Nephron (organoid): ENCODE results near the gene PKP1.

Experiments used
- H3K27ac Mint-ChIP-seq, 3 experiments: 2 replicates each; pipeline ENCODE4 v1.8.0; 2020; ENCODE audit warnings: mixed read lengths in 3 of 3, mild to moderate bottlenecking in 2 of 3, moderate library complexity in 1 of 3
- H3K27me3 Mint-ChIP-seq: 2 replicates; pipeline ENCODE4 v1.8.0; 2021; ENCODE audit warnings: low read depth, mild to moderate bottlenecking, moderate library complexity, mixed read lengths
- H3K36me3 Mint-ChIP-seq: 2 replicates; pipeline ENCODE4 v1.8.0; 2020; ENCODE audit warnings: low read depth, mixed read lengths
- H3K4me1 Mint-ChIP-seq: 2 replicates; pipeline ENCODE4 v1.8.0; 2020; ENCODE audit warnings: mixed read lengths
- H3K4me3 Mint-ChIP-seq, 3 experiments: 2 replicates each; pipeline ENCODE4 v1.8.0; 2020; ENCODE audit warnings: mild to moderate bottlenecking in 3 of 3, mixed read lengths in 3 of 3, moderate library complexity in 2 of 3
- H3K9me3 Mint-ChIP-seq: 2 replicates; pipeline ENCODE4 v1.8.0; 2020; ENCODE audit warnings: mixed read lengths
- TF ChIP-seq, protein P1 (sequence below), 3 experiments: fragments of 200-600 bp; sonication (generic); IDR thresholded peaks; one replicate each; pipeline ENCODE4 v1.5.0; 2021; ENCODE audit warnings: antibody characterized with exemption in 3 of 3; ENCODE audit not compliant: unreplicated experiment in 3 of 3

The PKP1 gene

DNA sequence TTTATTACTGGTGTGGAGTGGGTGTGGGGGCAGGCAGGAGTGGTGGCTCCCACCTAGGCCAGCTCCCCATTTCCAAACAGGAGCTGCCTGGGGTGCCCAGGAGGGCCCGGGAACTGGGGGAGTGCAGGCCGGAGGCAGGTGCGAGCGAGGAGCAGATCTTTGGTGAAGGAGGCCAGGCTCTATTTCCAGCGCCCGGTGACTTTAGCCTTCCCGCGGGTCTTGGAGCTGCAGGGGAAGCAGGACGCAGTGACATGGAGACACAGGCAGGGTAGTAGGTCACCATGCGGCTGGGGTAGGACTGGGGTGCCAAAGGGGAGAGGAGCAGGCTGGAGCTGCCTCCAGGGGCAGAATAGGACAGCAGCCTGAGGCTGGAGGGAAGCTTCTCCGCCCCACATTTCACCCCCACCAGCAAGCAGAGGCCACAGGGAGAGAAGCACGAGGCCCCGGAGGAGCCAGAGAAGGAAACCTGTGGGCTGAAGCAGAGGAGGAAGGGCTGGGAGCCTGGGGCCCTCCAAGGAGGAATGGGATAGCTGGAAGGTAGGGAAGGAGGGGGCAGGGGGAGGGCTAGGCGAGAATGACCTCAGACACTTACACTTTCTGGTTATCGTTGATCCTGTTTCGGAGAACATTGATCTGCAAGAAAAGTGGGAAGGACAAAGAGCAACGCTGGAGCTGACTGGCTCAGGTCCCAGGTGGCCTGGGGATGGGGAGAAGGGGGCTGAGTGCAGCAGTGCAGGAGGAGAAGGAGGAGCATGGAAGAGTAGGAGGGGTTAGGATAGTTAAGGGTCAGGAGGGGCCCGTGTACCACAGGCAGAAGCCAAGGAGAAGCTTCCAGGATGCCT lies 75.9 kb downstream of the PKP1 start:
- Mint-ChIP-seq H3K4me1 (peaks cover 16% of the 10 kb centered on the region), H3K9me3 (no peaks in the 10 kb centered on the region), H3K4me3 (no peak overlapping the region), H3K36me3 (no peaks in the 10 kb centered on the region), H3K27me3 (peaks cover 14% of the 10 kb centered on the region), H3K27ac (peak overlapping the region in 1 of 3 experiments; percentile 22)
- TF ChIP-seq, protein P1, sequence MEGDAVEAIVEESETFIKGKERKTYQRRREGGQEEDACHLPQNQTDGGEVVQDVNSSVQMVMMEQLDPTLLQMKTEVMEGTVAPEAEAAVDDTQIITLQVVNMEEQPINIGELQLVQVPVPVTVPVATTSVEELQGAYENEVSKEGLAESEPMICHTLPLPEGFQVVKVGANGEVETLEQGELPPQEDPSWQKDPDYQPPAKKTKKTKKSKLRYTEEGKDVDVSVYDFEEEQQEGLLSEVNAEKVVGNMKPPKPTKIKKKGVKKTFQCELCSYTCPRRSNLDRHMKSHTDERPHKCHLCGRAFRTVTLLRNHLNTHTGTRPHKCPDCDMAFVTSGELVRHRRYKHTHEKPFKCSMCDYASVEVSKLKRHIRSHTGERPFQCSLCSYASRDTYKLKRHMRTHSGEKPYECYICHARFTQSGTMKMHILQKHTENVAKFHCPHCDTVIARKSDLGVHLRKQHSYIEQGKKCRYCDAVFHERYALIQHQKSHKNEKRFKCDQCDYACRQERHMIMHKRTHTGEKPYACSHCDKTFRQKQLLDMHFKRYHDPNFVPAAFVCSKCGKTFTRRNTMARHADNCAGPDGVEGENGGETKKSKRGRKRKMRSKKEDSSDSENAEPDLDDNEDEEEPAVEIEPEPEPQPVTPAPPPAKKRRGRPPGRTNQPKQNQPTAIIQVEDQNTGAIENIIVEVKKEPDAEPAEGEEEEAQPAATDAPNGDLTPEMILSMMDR (IDR thresholded peaks at IDR 0.05; ENCODE audit: unreplicated experiment in 3 of 3), result no peak

DNA sequence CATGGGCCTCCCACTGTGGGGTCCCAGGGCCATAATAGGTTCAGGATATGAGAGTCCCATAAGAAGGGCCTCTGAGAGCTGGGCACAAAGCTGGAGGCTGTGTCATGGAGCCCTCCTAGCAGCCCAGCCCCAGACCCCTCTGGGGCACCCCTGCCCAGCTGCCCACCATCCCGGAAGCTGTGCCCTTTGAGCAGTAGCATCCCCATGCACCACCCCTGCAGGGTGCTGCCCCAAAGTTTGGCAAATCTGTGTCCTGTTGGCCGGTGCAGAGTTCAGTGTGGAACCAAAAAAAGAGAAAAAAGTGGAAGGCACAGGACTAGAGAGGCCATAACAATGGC lies 76.5 kb downstream of the PKP1 start:
- H3K4me3 Mint-ChIP-seq, result no peak overlapping the region
- TF ChIP-seq, protein P1 (IDR thresholded peaks at IDR 0.05; ENCODE audit: unreplicated experiment in 3 of 3), result no peak

DNA sequence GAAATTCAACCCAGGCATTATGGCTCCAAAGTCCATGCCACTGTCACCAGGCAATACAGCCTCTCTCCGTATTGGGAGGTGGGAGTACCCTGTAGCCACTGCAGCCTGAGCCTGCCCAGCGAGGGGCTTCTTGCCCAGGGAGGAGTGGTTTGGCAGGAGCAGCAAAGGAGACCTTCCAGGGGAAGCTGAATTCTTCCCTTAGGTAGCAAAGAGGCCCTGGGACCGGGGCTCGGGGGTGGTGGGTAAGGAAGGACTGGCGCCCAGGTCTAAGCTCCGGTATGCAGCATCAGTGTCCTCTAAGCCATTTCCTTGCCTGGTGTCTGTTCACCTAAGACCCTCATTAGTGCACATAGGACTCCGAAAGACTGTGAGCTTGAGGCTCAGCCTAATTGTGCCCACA lies 77.2 kb downstream of the PKP1 start:
- no peaks in the 10 kb centered on the region for H3K36me3 Mint-ChIP-seq
- H3K4me1 Mint-ChIP-seq, result peaks cover 22% of the 10 kb centered on the region
- no peak overlapping the region for H3K4me3 Mint-ChIP-seq
- no peak overlapping the region for H3K27ac Mint-ChIP-seq
- no peaks in the 10 kb centered on the region for H3K9me3 Mint-ChIP-seq
- H3K27me3 Mint-ChIP-seq, result peaks cover 5% of the 10 kb centered on the region
- TF ChIP-seq, protein P1 (IDR thresholded peaks at IDR 0.05; ENCODE audit: unreplicated experiment in 3 of 3), result no peak

More for the DNA sequence above, 76.5 kb downstream of the PKP1 start:
- H3K4me1 Mint-ChIP-seq, result peaks cover 21% of the 10 kb centered on the region
- no peaks in the 10 kb centered on the region for H3K9me3 Mint-ChIP-seq
- H3K27me3 Mint-ChIP-seq, result peaks cover 9% of the 10 kb centered on the region
- peak overlapping the region in 1 of 3 experiments; percentile 22 for H3K27ac Mint-ChIP-seq
- no peaks in the 10 kb centered on the region for H3K36me3 Mint-ChIP-seq

GRCh38 chr1:201360901-201361651 lies 77.8 kb downstream of the PKP1 start:
- peaks cover 3% of the 10 kb centered on the region for H3K27me3 Mint-ChIP-seq
- TF ChIP-seq, protein P1 (IDR thresholded peaks at IDR 0.05; ENCODE audit: unreplicated experiment in 3 of 3), result no peak
- peaks cover 27% of the 10 kb centered on the region for H3K4me1 Mint-ChIP-seq
- H3K9me3 Mint-ChIP-seq, result no peaks in the 10 kb centered on the region
- no peaks in the 10 kb centered on the region for H3K36me3 Mint-ChIP-seq
- H3K27ac Mint-ChIP-seq, result no peak overlapping the region
- H3K4me3 Mint-ChIP-seq, result no peak overlapping the region

GRCh38 chr1:201361652-201362504 lies 78.6 kb downstream of the PKP1 start:
- H3K27me3 Mint-ChIP-seq, result peaks cover 3% of the 10 kb centered on the region
- H3K36me3 Mint-ChIP-seq, result no peaks in the 10 kb centered on the region
- peaks cover 27% of the 10 kb centered on the region for H3K4me1 Mint-ChIP-seq
- peak overlapping the region in 1 of 3 experiments; percentile 37 for H3K27ac Mint-ChIP-seq
- H3K4me3 Mint-ChIP-seq, result no peak overlapping the region
- TF ChIP-seq, protein P1 (IDR thresholded peaks at IDR 0.05; ENCODE audit: unreplicated experiment in 3 of 3), result peak; percentile 63 to 81 (median 68)
- H3K9me3 Mint-ChIP-seq, result no peaks in the 10 kb centered on the region
